Activated T-helper 9 cell treated with anti-CD3 and anti-CD28 coated beads, Interleukin-2, amount 50 U/mL, for 16 hours (primary cell): ENCODE measurements around the gene CACNA1D.

ENCODE experiments used
- DNase-seq: peaks from one replicate; pipeline ENCODE4 v3.0.0-alpha.2; 2020; ENCODE audit warnings: low read depth

Gene CACNA1D

DNA sequence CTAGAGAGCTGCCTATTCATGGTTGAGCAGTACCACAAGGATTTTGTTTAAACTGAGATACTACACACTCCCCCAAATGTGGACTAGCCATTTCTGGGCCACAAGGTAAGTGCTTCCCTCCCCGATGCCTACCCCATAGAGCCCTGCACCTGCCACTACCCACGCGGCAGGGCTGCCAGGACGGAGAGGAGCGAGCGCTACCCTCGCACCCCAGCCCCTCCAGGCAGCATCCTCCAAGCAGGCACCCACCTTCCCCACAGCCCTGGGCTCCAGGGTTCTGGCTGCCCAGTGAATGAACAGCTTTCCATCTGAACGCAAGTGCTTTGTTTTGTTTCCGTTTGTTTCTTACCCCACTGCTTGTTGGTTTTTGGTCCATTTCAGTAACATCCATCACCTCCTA lies 292.6 kb downstream of the CACNA1D start:
- no peak for DNase-seq

- DNase-seq = no peak
Measured at GRCh38 chr3:53788038-53788437, 293.6 kb downstream of the CACNA1D start.

DNA sequence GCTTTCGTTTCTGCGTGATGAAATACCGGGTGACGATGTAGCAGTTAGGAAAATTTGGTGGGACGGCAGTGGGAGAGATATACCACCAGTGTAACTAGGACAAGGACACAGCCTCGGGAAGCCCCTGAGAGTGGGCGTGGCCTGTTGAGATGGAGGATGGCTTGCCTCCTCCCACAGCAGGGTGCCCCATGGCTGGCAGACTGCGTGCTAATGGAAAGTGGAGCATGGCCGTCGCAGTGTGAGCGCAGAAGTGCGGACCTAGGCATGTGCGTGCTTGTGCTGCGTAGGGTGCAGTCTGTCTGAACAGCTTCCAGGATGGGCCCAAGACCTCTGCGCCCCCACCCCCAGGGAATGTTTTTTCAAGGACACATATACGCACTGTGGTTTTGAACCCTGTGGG lies 295.0 kb downstream of the CACNA1D start:
- DNase-seq = no peak

DNA sequence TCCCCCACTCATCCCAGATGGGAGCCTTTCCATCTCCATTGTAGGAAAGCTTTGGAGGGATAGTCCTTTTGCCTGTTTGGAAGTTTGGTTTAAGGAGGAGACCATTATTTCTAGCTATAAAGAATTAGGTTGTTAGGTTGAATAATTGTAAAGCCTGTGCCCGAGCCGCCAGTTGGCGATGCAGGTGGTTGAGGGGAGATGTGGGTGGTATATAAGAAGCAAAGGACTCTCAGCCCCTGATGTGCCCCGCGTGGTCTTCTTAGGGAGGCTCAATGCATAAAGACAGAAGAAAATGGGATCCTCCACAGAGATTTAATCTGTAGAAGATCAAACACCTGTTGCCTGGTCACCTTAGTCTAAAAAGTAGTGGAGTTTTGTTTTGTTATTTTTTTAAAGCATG lies 296.1 kb downstream of the CACNA1D start:
- DNase-seq = no peak

DNA sequence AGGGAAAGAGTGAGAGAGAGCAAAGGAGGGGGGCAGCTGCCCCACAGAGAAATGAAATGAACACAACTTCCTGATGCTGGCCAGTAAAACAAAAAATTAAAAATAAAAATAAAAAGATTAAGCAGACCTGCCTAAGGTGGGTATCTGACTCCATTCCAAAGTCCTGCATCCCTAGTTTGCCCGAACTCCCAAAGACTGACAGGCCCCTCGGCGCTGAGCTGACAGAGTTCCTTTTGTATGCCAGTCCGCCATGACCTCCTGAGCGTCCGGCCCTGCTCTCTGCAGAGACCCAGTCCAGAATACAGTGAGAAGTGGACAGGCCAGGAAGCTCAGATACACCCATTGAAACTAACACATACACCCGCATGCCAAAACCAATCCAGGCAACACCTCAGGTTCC lies 296.9 kb downstream of the CACNA1D start:
- no peak for DNase-seq

DNA sequence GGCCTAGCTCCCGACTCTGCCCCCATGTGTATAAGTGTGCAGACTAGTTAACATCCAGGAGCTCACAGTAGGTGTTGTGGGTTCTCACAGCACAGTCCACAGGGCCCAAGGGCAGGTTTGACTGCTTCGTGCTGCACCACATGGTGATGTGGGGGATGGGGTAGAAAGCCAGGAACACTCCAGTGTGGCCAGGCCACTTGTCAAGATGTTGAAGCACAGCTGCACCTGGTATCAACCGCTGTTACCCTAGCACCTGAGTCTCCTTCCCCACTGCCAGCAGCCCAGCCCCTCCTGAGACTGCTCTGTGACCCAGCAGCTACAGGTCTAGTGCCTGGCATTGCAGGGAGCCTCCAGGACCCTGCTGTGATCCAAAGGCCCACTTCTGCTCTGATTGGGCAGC lies 298.5 kb downstream of the CACNA1D start:
- DNase-seq = no peak

DNA sequence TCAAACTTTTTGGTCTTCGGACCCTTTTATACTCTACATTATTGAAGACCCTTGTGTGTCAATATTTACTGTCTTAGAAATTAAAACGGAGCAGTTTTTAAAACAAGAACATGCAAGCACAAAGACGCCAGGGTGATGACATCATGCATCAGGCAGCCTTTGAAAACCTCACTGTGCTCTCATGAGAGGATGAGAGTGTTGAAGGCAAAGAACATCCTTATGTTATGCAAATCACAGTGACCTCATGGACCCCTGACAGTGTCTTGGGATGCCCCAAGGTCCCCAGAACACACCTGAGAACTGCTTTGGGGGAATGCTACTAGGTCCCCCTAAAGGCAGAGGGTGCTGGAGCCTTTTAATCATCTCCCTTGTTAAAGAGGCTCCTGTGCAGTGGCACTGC lies 300.2 kb downstream of the CACNA1D start:
- DNase-seq = no peak

DNA sequence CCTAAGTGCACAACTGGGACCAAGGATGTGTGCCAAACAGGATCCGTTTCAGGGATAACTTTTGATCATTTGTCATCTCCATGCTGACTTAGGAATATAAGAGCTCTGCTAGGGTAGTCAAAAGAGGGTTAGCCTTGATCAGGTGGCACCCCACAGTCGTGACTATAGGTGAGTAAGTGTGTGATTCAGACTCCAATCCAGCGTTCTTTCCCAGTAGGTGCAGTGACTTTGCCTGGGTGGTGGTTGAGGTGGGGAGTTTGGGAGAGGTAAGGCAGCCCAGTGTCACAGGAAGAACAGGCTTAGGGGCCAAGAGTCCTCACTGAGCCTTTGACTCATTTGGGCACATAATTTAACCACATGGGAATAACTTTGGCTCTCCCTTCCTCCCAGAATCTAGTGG lies 300.8 kb downstream of the CACNA1D start:
- no peak for DNase-seq

DNA sequence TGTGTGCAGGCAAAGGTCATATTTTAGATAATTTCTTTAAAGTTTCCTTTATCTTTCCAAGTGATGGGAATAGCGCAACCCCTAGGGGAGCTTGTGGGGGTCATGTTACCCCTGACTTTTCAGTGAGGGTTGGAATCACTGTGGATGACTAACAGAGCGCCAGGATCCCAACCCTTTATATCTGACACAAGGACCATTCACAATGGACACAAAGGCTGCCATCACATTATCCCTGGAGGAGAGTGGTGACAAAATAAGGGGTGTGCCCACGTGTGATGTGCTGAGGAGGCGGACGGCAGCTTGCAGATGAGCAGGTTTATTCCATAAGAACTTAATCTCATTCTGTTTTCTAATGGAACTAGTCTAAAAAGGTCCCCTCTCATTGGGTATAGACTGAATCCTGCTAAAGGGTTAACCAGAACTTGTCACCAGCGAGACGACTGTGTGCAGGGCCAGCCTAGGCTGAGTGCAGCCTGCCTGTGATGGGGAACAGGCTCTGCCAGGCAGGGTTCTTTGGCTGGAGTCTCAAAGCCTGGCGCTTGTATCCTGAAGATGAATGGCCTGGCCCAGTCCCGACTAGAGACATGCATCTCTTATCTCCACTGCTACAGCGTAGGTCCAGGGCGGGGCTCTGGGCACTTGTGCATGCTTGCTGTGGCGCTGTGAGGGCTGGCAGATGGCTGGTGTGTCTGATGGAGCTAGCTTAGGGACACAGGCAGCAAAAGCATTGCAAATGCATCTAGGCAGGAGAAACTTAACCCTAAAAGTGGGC lies 301.6 kb downstream of the CACNA1D start:
- DNase-seq = no peak

DNA sequence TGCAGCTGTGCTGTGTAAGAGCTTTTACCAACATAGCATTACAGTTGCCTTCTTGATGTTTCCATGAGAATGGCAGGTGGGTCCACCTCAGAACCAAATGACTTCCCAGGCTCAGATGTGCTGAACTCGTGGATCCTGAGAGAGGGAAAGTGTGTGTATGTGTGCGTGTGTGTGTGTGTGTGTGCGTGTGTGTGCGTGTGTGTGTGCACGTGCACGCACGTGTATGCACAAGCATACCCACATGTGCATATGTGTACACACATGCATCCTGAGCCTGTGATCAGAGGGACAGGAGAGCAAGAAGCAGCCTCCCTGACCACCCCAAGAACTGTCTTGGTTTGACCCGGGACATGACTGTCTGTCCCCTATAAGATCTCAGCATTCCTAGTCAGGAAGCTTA lies 303.7 kb downstream of the CACNA1D start:
- DNase-seq = no peak

DNA sequence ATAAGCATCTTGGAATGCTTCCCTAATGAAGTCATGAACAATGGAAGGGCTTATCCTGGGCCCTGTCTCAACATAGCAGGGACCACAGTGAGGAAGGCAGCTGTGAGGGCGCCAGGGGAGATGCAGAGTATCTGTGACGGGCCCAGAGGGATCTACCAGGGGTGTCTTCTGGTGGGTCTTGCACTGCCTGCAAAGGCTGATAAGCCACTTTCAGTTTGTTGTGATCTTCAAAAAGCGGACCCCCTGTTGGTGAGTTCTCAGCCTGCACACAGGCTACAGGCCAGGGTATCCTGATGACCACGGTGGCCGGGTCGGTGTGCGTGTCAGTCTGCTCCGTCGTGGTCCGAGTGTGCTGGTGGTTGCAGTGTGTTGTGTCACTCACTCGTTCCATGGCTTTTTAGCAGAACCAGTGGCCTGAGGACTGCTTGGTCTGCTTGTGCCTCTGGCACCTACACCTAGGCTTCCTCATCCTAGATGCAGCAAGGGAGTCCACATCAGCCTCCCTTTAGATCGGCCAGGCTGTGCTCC lies 305.0 kb downstream of the CACNA1D start:
- DNase-seq = no peak

DNA sequence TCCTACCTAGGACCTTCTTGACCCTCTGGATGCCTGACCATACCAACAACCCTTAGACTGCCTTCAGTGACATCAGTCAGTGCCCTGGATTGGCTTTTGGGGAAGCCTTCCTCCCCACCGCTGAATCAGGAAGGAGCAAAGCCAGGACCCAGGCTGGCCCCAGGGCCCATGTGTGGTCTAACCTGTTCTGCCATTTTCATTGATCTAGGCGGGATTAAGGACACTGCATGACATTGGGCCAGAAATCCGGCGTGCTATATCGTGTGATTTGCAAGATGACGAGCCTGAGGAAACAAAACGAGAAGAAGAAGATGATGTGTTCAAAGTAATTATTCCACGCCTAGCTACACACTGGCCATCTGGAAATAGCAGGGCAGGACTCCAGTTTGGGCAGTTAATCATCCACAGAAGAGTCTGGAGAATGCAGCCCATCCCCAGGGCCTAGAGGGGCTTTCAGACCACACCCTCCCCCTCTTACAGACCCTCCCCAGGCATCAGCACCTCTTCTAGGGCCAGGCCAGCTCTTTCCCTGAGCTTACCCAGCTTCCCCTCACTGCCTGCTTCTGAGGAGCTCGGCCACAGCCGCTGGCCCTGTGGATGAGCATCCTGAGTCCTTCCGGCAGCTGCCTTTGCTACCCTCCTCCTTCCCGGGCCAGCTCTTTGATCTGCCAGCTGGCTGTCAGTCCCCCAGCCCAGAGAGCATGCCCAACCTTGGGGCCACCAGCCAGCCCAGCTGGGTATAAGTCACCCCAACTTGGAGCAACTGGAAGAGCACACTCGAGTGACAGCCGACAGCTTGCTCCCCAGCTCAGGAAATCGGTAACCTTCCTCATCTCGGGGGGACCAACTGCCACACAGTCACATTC lies 305.9 kb downstream of the CACNA1D start:
- no peak for DNase-seq

- DNase-seq = no peak
Measured at GRCh38 chr3:53801319-53801718, 306.9 kb downstream of the CACNA1D start.

- DNase-seq = no peak
Measured at GRCh38 chr3:53802256-53802880, 308.0 kb downstream of the CACNA1D start.

DNA sequence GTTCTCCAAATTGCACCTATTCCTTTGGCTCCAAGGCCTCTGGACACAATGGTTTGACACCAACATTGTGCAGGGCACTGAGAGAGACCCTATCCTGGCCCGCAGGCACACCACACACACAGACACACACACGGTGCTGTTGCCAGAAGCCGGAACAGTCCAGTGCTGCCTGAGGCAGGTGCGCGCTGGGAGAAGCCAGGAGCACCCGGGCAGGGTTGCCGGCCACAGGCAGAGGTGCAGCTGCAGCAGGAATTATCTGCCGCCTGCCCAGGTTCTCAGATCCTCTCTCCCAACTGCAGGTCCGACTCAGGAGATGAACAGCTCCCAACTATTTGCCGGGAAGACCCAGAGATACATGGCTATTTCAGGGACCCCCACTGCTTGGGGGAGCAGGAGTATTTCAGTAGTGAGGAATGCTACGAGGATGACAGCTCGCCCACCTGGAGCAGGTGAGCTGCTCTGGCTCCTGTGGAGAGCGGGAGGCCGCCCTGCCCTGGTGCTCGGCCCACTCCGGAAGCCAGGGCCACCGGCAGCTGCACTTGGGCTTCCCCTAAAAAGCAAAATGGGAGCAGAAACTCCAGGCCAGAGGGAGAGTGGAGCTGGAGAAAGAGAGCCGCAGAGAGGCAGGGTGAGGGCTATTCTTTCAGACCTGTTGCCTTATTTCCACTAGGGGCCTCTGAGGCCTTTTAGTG lies 308.9 kb downstream of the CACNA1D start:
- no peak for DNase-seq

GRCh38 chr3:53803816-53804695 lies 309.6 kb downstream of the CACNA1D start:
- DNase-seq = no peak

- DNase-seq = no peak
Measured at GRCh38 chr3:53804697-53805462, 310.5 kb downstream of the CACNA1D start.

DNA sequence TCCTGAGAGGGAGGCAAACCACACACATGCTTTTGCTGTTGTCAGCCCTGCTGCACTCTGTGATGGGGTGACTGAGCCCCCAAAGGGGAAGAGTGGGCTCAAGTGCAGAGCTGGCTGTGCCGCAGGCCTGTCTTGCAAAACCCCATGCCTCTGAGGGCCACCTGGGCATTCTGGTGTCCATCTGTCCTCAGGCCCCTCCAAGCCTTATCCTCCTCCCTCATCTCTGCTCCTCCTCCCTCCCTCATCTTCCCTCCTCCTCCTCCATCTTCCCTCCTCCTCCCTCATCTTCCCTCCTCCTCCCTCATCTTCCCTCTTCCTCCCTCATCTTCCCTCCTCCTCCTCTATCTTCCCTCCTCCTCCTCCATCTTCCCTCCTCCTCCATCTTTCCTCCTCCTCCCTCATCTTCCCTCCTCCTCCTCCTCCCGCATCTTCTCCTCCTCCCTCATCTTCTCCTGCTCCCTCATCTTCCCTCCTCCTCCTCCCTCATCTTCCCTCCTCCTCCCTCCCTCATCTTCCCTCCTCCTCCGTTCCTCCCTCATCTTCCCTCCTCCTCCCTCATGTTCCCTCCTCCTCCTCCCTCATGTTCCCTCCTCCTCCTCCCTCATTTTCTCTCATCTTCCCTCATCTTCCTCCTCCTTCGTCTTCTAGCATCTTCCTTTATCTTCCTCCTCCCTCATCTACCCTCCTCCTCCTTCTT lies 311.2 kb downstream of the CACNA1D start:
- no peak for DNase-seq
